GM19324 (cell line): ENCODE data around the gene PCDHGB1.
"Not testable (repeated sequence)": the region's sequence is repeated elsewhere in the genome, so short reads cannot be mapped to it uniquely, and the experiment has no call there.

ENCODE experiments used
- ATAC-seq: cut with Tn5 transposase; IDR thresholded peaks from one replicate; pipeline ENCODE4 v1.9.1; 2021; ENCODE audit warnings: mild to moderate bottlenecking, moderate library complexity; ENCODE audit not compliant: unreplicated experiment, low FRiP score

The PCDHGB1 gene

DNA sequence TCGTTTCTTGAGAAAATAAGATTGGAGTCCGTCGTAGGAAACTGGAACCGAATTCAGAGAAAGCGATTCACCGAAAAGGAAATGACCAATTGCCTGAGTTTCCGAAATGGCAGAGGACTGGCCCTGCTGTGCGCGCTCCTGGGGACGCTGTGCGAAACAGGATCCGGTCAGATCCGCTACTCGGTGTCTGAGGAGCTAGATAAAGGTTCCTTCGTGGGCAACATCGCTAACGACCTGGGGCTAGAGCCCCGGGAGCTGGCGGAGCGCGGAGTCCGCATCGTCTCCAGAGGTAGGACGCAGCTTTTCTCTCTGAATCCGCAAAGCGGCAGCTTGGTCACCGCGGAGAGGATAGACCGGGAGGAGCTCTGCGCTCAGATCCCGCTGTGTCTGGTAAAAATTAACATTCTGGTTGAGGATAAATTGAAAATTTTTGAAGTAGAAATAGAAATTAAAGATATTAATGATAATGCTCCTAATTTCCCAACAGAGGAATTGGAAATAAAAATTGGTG, 5.9 kb upstream of the PCDHGB1 start:
- ATAC-seq, result no peak

DNA sequence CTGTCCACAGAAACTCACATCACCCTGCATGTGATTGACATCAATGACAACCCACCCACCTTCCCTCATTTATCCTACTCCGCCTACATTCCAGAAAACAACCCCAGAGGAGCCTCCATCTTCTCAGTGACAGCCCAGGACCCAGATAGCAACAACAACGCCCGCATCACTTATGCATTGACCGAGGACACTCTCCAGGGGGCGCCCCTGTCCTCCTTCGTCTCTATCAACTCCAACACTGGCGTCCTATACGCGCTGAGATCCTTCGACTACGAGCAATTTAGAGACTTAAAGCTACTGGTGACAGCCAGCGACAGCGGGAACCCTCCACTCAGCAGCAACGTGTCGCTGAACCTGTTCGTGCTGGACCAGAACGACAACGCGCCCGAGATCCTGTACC, 4.6 kb upstream of the PCDHGB1 start:
- ATAC-seq, result no peak

DNA sequence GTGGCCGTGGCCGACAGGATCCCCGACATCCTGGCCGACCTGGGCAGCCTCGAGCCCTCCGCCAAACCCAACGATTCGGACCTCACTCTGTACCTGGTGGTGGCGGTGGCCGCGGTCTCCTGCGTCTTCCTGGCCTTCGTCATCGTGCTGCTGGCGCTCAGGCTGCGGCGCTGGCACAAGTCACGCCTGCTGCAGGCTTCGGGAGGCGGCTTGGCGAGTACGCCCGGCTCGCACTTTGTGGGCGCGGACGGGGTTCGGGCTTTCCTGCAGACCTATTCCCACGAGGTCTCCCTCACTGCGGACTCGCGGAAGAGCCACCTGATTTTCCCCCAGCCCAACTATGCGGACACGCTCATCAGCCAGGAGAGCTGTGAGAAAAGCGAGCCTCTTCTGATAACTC, 3.9 kb upstream of the PCDHGB1 start:
- not testable (repeated sequence) for ATAC-seq

DNA sequence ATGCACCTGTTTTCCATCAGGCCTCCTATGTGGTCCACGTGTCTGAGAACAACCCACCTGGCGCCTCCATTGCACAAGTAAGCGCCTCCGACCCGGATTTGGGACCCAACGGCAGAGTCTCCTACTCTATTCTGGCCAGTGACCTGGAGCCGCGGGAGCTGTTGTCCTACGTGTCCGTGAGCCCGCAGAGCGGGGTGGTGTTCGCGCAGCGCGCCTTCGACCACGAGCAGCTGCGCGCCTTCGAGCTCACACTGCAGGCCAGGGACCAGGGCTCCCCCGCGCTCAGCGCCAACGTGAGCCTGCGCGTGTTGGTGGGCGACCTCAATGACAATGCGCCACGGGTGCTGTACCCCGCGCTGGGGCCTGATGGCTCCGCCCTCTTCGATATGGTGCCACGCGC, 1.7 kb downstream of the PCDHGB1 start:
- ATAC-seq, result no peak

DNA sequence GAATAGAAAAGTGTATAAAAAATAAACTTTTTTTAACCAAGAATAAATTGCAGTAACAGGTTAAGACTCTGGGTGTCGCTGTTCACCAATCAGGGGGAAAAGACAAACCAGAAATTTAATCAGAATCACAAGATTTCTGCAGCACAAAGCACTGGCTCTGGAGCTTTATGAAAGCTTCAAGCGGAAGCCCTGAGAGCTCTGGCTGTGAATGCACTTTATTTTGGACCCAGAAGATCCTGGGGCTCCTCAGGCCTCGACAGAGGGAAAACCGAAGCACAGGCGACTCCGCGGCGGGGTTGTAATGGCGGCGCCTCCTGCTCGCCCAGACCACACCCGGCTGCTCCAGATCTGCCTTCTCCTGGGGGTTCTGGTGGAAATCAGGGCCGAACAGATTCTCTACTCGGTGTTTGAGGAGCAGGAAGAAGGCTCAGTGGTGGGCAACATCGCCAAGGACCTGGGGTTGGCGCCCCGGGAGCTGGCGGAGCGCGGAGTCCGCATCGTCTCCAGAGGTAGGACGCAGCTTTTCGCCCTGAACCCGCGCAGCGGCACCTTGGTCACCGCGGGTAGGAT, 5.1 kb downstream of the PCDHGB1 start, which contains the start of gene PCDHGA4:
Gene PCDHGA4, plus strand, starts transcription at position 122 of the 570 bp plus-strand sequence. Its CDS starts 87 bp downstream, at position 209.
- no peak for ATAC-seq

DNA sequence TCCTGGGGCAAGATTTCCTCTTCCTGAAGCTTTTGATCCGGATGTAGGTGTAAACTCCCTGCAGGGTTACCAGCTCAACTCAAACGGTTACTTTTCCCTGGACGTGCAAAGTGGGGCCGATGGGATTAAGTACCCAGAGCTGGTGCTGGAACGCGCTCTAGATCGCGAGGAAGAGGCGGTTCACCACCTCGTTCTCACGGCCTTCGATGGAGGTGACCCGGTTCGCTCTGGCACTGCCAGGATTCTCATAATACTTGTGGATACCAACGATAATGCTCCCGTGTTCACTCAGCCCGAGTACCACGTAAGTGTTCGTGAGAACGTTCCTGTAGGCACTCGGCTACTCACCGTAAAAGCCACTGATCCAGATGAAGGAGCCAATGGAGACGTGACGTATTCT, 5.7 kb downstream of the PCDHGB1 start:
- ATAC-seq, result no peak

DNA sequence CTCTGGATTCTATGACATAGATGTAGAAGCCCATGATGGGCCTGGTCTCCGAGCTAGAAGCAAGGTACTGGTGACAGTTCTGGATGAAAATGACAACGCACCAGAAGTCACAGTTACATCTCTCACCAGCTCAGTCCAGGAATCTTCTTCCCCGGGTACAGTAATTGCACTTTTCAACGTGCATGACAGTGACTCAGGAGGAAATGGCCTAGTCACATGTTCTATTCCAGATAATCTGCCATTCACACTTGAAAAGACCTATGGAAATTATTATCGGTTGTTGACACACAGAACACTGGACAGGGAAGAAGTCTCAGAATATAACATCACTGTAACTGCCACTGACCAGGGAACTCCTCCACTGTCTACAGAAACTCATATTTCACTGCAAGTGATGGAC, 6.2 kb downstream of the PCDHGB1 start:
- ATAC-seq, result no peak

DNA sequence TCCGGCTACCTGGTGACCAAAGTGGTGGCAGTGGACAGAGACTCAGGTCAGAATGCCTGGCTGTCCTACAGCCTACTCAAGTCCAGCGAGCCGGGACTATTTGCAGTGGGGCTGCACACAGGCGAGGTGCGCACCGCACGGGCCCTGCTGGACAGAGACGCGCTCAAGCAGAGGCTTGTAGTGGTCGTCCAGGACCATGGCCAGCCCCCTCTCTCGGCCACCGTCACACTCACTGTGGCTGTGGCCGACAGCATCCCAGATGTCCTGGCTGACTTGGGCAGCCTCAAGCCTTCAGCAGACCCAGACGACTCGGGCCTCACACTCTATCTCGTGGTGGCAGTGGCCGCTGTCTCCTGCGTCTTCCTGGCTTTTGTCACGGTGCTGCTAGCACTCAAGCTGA, 7.1 kb downstream of the PCDHGB1 start:
- ATAC-seq, result no peak

DNA sequence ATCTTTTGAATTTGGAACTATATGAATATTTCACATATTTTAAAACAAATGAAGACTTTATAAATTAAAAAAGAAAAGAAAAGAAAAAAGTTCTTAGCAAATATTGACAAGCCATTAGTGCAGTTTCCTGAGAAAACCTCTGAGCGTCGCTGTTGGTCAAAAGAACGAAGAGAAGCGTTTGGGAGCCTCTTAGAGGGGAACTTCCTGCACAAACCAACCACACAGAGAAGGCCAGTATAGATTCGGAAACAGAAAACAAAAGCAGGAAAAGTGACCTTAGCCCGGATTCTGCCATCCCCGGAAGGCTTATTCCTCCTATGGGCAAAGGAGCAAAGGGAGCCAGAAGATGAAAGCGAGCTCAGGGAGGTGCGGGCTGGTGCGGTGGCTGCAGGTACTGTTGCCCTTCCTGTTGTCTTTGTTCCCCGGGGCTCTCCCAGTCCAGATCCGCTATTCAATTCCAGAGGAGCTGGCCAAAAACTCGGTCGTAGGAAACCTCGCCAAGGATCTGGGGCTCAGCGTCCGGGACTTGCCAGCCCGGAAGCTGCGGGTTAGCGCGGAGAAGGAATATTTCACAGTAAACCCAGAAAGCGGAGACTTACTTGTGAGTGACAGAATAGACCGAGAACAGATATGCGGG, 10.0 kb downstream of the PCDHGB1 start, which contains the start of gene PCDHGB2:
Gene PCDHGB2, plus strand, starts transcription at position 205 of the 637 bp plus-strand sequence. Its CDS starts 142 bp downstream, at position 347.
- ATAC-seq, result no peak

DNA sequence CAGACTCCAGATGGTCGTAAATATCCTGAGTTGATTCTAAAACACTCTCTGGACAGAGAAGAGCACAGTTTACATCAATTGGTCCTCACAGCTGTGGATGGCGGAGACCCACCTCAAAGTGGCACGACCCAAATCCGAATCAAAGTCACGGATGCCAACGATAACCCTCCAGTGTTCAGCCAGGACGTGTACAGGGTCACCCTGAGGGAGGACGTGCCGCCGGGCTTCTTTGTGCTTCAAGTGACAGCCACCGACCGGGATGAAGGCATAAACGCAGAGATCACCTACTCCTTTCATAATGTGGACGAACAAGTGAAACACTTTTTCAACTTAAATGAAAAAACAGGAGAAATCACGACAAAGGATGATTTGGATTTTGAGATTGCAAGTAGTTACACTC, 10.8 kb downstream of the PCDHGB1 start:
- no peak for ATAC-seq

DNA sequence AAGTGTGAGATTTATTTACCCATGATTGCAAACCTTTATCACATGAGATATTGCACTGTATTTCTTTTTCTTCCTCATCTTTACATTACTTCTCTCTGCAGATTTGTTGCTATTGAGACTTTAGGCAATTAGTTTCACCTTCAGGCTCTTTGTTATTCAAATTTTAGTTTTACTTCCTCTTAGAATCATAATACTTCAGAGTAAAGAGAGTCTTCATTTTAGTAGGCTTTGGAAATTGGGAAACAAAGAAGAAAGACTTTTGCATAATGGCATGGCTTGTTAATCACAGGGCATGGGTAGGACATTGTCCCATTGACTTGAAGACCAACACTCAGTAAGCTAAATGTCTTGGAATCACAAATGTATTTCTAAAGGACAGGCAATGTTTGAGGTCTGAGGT, 12.8 kb downstream of the PCDHGB1 start:
- no peak for ATAC-seq

DNA sequence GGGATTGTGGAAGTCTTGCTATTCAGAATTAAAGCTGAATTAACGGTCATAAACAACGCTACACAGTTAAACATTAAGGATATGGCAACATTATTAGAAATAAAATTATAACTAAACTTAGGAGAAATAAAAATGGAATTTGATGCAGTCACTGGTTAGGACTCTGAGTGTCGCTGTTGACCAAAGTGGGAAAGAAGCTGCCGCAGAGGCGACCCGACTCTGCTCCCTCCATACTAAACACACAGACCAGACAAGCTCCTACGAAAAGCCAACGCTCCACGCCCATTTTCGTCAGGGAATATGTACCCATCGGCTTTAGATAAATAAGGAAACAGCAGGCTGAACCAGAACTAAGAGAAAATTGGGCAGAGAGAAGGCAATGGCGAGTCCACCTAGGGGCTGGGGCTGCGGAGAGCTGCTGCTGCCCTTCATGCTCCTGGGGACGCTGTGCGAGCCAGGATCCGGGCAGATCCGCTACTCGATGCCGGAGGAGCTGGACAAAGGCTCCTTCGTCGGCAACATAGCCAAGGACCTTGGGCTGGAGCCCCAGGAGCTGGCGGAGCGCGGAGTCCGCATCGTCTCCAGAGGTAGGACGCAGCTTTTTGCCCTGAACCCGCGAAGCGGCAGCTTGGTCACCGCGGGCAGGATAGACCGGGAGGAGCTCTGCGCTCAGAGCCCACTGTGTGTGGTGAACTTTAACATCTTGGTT, 14.2 kb downstream of the PCDHGB1 start, which contains the start of gene PCDHGA5:
Gene PCDHGA5, plus strand, starts transcription at position 211 of the 709 bp plus-strand sequence. Its CDS starts 169 bp downstream, at position 380.
- no peak for ATAC-seq

DNA sequence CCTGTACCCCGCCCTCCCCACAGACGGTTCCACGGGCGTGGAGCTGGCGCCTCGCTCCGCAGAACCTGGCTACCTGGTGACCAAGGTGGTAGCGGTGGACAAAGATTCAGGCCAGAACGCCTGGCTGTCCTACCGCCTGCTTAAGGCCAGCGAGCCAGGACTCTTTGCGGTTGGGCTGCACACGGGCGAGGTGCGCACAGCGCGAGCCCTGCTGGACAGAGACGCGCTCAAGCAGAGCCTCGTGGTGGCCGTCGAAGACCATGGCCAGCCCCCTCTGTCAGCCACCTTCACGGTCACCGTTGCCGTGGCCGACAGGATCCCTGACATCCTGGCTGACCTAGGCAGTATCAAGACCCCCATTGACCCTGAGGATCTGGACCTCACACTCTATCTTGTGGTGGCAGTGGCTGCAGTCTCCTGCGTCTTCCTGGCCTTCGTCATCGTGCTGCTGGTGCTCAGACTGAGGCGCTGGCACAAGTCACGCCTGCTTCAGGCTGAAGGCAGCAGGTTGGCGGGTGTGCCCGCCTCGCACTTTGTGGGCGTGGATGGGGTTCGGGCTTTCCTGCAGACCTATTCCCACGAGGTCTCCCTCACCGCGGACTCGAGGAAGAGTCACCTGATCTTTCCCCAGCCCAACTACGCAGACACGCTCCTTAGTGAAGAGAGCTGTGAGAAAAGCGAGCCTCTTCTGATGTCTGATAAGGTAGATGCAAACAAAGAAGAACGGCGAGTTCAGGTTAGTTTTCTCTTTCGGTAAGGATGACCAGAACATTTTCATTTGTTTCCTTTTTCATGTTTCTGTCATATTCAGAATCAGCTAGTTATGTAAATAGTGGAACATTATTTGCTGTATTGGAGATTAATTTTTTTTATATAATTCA, 16.4 kb downstream of the PCDHGB1 start:
- no peak for ATAC-seq

DNA sequence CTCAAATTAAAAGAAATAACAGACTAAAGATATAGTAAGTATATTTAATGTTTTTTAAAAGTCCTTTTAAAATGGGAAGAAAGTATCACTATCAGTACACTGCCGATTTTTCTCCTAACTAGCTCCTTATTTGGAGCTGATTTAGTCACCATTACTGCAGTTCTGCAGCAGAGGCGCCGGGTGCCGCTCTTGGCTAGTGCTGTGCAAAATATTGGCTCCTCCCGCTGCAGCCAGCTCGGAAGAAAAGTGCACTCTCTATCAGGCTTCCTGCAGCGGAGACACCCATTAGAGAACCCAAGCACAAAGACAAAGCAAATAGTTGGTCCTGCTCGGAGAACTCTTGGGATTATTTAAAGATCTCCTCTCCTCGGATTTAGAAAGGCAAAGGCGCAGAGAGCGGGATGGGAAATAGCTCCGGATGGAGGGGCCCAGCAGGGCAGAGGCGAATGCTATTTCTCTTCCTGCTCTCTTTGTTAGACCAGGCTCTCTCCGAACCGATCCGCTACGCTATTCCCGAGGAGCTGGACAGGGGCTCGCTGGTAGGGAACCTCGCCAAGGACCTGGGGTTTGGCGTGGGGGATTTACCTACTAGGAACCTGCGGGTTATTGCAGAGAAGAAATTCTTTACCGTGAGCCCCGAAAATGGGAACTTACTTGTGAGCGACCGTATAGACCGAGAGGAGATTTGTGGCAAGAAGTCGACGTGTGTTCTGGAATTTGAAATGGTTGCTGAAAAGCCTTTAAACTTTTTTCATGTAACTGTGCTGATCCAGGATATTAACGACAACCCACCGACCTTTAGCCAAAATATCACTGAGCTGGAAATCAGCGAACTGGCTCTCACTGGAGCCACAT, 20.3 kb downstream of the PCDHGB1 start, which contains the start of gene PCDHGB3:
Gene PCDHGB3, plus strand, starts transcription at position 249 of the 855 bp plus-strand sequence. Its CDS starts 153 bp downstream, at position 402.
- ATAC-seq, result no peak

DNA sequence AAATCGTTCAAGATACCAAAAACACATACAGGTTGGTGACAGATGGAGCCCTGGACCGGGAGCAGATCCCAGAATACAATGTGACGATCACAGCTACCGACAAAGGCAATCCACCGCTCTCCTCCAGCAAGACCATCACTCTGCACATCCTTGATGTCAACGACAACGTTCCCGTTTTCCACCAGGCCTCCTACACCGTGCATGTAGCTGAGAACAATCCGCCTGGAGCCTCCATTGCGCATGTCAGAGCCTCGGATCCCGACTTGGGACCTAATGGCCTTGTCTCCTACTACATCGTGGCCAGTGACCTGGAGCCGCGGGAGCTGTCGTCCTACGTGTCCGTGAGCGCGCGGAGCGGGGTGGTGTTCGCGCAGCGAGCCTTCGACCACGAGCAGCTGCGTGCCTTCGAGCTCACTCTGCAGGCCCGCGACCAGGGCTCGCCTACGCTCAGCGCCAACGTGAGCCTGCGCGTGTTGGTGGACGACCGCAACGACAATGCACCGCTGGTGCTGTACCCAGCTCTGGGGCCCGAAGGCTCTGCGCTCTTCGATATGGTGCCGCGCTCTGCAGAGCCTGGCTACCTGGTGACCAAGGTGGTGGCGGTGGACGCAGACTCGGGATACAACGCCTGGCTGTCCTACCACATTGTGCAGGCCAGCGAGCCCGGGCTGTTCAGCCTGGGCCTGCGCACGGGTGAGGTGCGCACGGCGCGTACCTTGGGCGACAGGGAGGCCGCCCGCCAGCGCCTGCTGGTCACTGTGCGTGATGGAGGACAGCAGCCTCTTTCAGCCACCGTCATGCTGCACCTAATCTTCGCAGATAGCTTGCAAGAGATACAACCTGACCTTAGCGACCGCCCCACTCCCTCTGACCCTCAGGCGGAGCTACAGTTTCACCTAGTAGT, 21.9 kb downstream of the PCDHGB1 start:
- no peak for ATAC-seq

DNA sequence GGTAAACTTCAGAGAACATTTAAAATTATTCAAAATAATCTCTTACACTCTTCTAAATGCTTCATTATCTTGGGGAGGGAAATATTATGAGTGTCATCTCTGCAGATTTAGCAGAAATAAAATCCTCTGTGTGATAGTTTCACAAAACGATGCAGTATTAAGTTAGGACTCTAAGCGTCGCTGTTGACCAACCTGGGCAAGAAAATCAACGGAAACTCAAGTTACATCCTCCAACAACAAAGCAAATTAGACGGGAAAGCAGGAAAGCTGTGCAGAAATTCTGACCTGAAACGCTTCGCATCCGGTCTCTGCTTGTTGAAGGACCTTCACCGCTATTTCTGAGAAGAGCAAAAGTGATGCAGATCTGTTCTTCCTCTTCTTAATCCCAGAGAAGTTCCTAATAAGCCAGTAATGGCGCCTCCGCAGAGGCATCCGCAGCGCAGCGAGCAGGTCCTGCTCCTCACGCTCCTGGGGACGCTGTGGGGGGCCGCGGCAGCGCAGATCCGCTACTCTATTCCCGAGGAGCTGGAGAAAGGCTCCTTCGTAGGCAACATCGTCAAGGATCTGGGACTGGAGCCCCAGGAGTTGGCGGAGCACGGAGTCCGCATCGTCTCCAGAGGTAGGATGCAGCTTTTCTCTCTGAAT, 23.9 kb downstream of the PCDHGB1 start, which contains the start of gene PCDHGA6:
Gene PCDHGA6, plus strand, starts transcription at position 219 of the 645 bp plus-strand sequence. Its CDS starts 193 bp downstream, at position 412.
- no peak for ATAC-seq

DNA sequence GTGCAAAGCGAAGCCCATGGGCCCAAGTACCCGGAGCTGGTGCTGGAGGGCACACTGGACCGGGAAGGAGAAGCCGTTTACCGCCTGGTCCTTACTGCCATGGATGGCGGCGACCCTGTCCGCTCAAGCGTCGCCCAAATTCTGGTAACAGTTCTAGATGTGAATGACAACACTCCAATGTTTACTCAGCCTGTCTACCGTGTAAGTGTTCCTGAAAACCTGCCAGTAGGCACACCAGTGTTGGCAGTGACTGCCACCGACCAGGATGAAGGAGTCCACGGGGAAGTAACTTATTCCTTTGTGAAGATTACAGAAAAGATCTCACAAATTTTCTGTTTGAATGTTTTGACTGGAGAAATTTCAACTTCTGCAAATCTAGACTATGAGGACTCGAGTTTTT, 24.7 kb downstream of the PCDHGB1 start:
- ATAC-seq, result no peak
